ENCODE measurements around the gene GLRA2. TPM values are rescaled to one million over a fixed set of nuclear protein-coding genes. Genes with fewer than 3 reads are reported as not detected.
"Not testable (repeated sequence)": the region's sequence is repeated elsewhere in the genome, so short reads cannot be mapped to it uniquely, and the experiment has no call there.

Gene GLRA2
- total RNA-seq, 1 donor, result not detected

GRCh38 chrX:14630733-14631132, 101.4 kb downstream of the GLRA2 start:
- no peaks in the 10 kb centered on the region for H3K27me3 ChIP-seq (ENCODE audit: insufficient read depth, low read length)
- no peaks in the 10 kb centered on the region for H3K4me1 ChIP-seq (ENCODE audit: insufficient read depth, low read length)
- H3K4me3 ChIP-seq (ENCODE audit: low read length), result no peak overlapping the region
- H3K9me3 ChIP-seq (ENCODE audit: low read depth, low read length), result no peaks in the 10 kb centered on the region

- Histone ChIP-seq H3K4me3 (ENCODE audit: low read length) (no peak overlapping the region), H3K27me3 (ENCODE audit: insufficient read depth, low read length) (no peaks in the 10 kb centered on the region), H3K9me3 (ENCODE audit: low read depth, low read length) (no peaks in the 10 kb centered on the region), H3K4me1 (ENCODE audit: insufficient read depth, low read length) (no peaks in the 10 kb centered on the region)
Measured at GRCh38 chrX:14641681-14642655, 112.6 kb downstream of the GLRA2 start.

- no peak overlapping the region for H3K4me3 ChIP-seq (ENCODE audit: low read length)
- H3K9me3 ChIP-seq (ENCODE audit: low read depth, low read length), result no peaks in the 10 kb centered on the region
- no peaks in the 10 kb centered on the region for H3K4me1 ChIP-seq (ENCODE audit: insufficient read depth, low read length)
- no peaks in the 10 kb centered on the region for H3K27me3 ChIP-seq (ENCODE audit: insufficient read depth, low read length)
Measured at GRCh38 chrX:14660970-14661369, 131.6 kb downstream of the GLRA2 start.

- Histone ChIP-seq H3K4me1 (ENCODE audit: insufficient read depth, low read length) (no peaks in the 10 kb centered on the region), H3K9me3 (ENCODE audit: low read depth, low read length) (no peaks in the 10 kb centered on the region), H3K27me3 (ENCODE audit: insufficient read depth, low read length) (no peaks in the 10 kb centered on the region), H3K4me3 (ENCODE audit: low read length) (no peak overlapping the region)
Measured at GRCh38 chrX:14670819-14671218, 141.5 kb downstream of the GLRA2 start.

- Histone ChIP-seq H3K4me3 (ENCODE audit: low read length) (no peak overlapping the region), H3K4me1 (ENCODE audit: insufficient read depth, low read length) (no peaks in the 10 kb centered on the region), H3K27me3 (ENCODE audit: insufficient read depth, low read length) (no peaks in the 10 kb centered on the region), H3K9me3 (ENCODE audit: low read depth, low read length) (no peaks in the 10 kb centered on the region)
Measured at GRCh38 chrX:14672611-14673172, 143.4 kb downstream of the GLRA2 start.

GRCh38 chrX:14673236-14673635, 143.9 kb downstream of the GLRA2 start:
- Histone ChIP-seq H3K9me3 (ENCODE audit: low read depth, low read length) (no peaks in the 10 kb centered on the region), H3K4me3 (ENCODE audit: low read length) (no peak overlapping the region), H3K27me3 (ENCODE audit: insufficient read depth, low read length) (no peaks in the 10 kb centered on the region), H3K4me1 (ENCODE audit: insufficient read depth, low read length) (no peaks in the 10 kb centered on the region)

GRCh38 chrX:14673764-14674163, 144.4 kb downstream of the GLRA2 start:
- Histone ChIP-seq H3K4me1 (ENCODE audit: insufficient read depth, low read length) (no peaks in the 10 kb centered on the region), H3K27me3 (ENCODE audit: insufficient read depth, low read length) (no peaks in the 10 kb centered on the region), H3K4me3 (ENCODE audit: low read length) (no peak overlapping the region), H3K9me3 (ENCODE audit: low read depth, low read length) (no peaks in the 10 kb centered on the region)

- no peaks in the 10 kb centered on the region for H3K4me1 ChIP-seq (ENCODE audit: insufficient read depth, low read length)
- no peaks in the 10 kb centered on the region for H3K9me3 ChIP-seq (ENCODE audit: low read depth, low read length)
Measured at GRCh38 chrX:14675500-14675899, 146.2 kb downstream of the GLRA2 start.

GRCh38 chrX:14676431-14676830, 147.1 kb downstream of the GLRA2 start:
- no peaks in the 10 kb centered on the region for H3K27me3 ChIP-seq (ENCODE audit: insufficient read depth, low read length)
- no peaks in the 10 kb centered on the region for H3K4me1 ChIP-seq (ENCODE audit: insufficient read depth, low read length)
- no peaks in the 10 kb centered on the region for H3K9me3 ChIP-seq (ENCODE audit: low read depth, low read length)
- no peak overlapping the region for H3K4me3 ChIP-seq (ENCODE audit: low read length)

More at GRCh38 chrX:14675500-14675899, 146.2 kb downstream of the GLRA2 start:
- Histone ChIP-seq H3K27me3 (ENCODE audit: insufficient read depth, low read length) (no peaks in the 10 kb centered on the region), H3K4me3 (ENCODE audit: low read length) (no peak overlapping the region)

GRCh38 chrX:14688331-14688730, 159.0 kb downstream of the GLRA2 start:
- not testable (repeated sequence) for H3K9me3 ChIP-seq (ENCODE audit: low read depth, low read length); H3K4me3 ChIP-seq (ENCODE audit: low read length); H3K27me3 ChIP-seq (ENCODE audit: insufficient read depth, low read length); H3K4me1 ChIP-seq (ENCODE audit: insufficient read depth, low read length)

GRCh38 chrX:14690553-14690952, 161.2 kb downstream of the GLRA2 start:
- no peaks in the 10 kb centered on the region for H3K4me1 ChIP-seq (ENCODE audit: insufficient read depth, low read length)
- H3K4me3 ChIP-seq (ENCODE audit: low read length), result no peak overlapping the region
- H3K27me3 ChIP-seq (ENCODE audit: insufficient read depth, low read length), result no peaks in the 10 kb centered on the region
- no peaks in the 10 kb centered on the region for H3K9me3 ChIP-seq (ENCODE audit: low read depth, low read length)

GRCh38 chrX:14694611-14695010, 165.3 kb downstream of the GLRA2 start:
- Histone ChIP-seq H3K4me3 (ENCODE audit: low read length) (no peak overlapping the region), H3K9me3 (ENCODE audit: low read depth, low read length) (no peaks in the 10 kb centered on the region), H3K27me3 (ENCODE audit: insufficient read depth, low read length) (no peaks in the 10 kb centered on the region), H3K4me1 (ENCODE audit: insufficient read depth, low read length) (no peaks in the 10 kb centered on the region)

GRCh38 chrX:14697451-14697850, 168.1 kb downstream of the GLRA2 start:
- Histone ChIP-seq H3K4me3 (ENCODE audit: low read length) (no peak overlapping the region), H3K27me3 (ENCODE audit: insufficient read depth, low read length) (no peaks in the 10 kb centered on the region), H3K4me1 (ENCODE audit: insufficient read depth, low read length) (no peaks in the 10 kb centered on the region), H3K9me3 (ENCODE audit: low read depth, low read length) (no peaks in the 10 kb centered on the region)

GRCh38 chrX:14698790-14699189, 169.5 kb downstream of the GLRA2 start:
- no peaks in the 10 kb centered on the region for H3K9me3 ChIP-seq (ENCODE audit: low read depth, low read length)
- no peak overlapping the region for H3K4me3 ChIP-seq (ENCODE audit: low read length)
- no peaks in the 10 kb centered on the region for H3K4me1 ChIP-seq (ENCODE audit: insufficient read depth, low read length)
- no peaks in the 10 kb centered on the region for H3K27me3 ChIP-seq (ENCODE audit: insufficient read depth, low read length)

GRCh38 chrX:14700982-14701381, 171.6 kb downstream of the GLRA2 start:
- Histone ChIP-seq H3K27me3 (ENCODE audit: insufficient read depth, low read length) (no peaks in the 10 kb centered on the region), H3K4me3 (ENCODE audit: low read length) (no peak overlapping the region), H3K9me3 (ENCODE audit: low read depth, low read length) (no peaks in the 10 kb centered on the region), H3K4me1 (ENCODE audit: insufficient read depth, low read length) (no peaks in the 10 kb centered on the region)

- no peaks in the 10 kb centered on the region for H3K27me3 ChIP-seq (ENCODE audit: insufficient read depth, low read length)
- no peaks in the 10 kb centered on the region for H3K9me3 ChIP-seq (ENCODE audit: low read depth, low read length)
- H3K4me3 ChIP-seq (ENCODE audit: low read length), result no peak overlapping the region
- H3K4me1 ChIP-seq (ENCODE audit: insufficient read depth, low read length), result no peaks in the 10 kb centered on the region
Measured at GRCh38 chrX:14702145-14702544, 172.8 kb downstream of the GLRA2 start.

Measured in mononuclear cell (primary cell).